Measurements from ENCODE around the gene BTC.
"Not testable (repeated sequence)": the region's sequence is repeated elsewhere in the genome, so short reads cannot be mapped to it uniquely, and the experiment has no call there.

The BTC gene, protein sequence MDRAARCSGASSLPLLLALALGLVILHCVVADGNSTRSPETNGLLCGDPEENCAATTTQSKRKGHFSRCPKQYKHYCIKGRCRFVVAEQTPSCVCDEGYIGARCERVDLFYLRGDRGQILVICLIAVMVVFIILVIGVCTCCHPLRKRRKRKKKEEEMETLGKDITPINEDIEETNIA

DNA sequence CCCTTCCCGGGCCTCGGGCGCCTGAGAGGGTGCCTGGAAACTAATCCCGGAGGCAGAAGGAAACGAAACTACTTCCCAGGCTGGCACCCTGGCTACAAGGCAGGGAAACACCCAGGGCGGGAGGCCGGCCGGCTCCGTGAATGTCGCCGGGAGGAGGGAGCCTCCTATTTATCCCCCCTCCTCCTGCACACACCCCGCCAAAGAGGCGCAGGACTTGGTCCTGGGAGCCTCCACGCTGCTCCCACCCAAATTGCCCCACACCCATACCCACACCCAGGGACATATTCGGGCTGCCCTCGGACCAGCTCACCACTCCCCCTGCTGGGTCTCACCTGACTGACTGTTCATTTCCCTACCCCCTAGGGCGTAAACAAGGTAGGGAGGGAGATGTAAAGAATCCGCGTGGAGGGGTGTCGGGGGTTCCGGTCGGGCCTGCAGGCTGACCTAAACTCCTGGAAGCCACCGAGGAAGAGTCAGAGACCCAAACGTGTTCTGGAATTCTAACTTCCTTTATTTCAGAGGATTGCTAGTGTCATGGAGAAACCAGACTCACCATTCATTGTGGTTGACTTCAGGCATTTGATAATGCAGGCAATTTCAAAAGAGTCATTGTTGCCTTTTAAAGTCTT, at the start of gene BTC:
Gene BTC, minus strand, starts transcription at position 142 of the 629 bp plus-strand sequence. CDS start 198 bp downstream, outside the sequence.
- DNase-seq = no peak

DNA sequence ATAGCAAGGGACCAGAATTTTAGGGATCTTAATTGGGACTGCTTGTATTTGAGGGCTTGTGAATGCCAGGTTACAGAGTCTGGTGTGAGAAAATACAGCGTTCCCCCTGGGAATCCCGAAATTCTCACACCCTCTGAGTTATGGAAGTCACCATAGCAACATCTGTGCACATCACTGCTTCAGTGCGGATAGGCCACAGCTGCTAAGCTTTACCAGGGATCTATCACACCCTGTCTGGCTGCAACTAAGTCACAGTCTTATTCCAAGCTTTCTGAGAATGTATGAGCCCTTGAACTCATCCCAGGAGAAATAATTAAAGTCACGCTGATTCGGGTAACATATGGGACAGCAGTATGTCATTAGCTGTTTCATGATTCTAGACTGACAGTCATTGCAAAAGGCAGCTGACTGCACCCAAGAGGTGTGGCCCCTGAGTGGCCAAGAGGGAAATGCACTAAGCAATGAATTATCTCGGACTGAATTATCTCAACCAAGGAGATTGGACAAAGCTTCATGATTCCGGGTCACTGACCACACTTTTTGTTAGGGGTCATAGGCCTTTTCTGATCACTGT, 46.7 kb upstream of the BTC start:
- DNase-seq = no peak

DNA sequence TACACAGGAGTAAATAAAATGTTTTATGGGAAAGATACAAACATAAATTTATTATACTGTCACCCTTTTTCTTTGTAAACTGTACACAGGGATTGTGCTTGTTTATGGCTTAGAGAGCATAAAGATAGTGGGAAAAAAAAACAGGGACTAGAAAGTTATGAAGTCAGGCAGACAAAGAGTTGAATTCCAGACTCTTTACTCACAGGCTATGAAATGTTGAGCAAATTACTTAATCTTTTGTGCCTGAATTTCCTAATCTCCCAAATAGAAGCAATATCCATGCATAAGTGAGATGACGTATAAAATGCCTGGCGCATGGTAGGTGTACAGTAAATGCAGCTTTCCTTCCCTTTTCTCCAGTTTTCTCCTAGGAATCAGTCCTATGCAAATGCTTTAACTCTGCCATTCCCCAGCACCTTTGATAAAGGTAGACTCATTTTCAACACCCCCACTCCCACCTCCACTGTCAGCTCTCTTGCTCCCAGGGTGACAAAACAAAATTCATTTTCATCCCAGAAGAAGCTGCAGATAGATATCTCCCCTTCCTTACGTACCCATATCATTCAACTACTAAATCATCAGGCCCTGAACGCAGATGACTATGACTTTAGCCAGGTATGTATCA, 44.5 kb upstream of the BTC start:
- no peak for DNase-seq

DNA sequence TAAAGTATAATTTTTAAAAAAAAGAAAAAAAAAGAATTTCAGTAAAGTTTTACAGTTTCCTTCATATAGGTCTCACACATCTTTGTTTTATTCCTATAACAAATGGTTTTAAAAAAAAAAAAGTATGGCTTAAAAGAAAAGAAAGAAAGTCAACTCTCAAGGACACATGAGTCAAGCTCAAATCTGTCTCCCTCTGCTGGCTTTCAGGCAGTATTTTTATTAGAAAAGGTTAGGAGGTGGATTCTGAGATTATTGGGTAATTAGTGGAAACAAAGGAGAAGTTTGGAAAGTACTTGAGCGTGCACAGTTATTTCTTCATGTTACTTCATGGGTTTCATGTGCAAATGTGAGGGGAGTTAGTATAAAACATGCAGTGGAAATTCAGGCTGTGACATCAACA, 36.6 kb upstream of the BTC start:
- DNase-seq = no peak

DNA sequence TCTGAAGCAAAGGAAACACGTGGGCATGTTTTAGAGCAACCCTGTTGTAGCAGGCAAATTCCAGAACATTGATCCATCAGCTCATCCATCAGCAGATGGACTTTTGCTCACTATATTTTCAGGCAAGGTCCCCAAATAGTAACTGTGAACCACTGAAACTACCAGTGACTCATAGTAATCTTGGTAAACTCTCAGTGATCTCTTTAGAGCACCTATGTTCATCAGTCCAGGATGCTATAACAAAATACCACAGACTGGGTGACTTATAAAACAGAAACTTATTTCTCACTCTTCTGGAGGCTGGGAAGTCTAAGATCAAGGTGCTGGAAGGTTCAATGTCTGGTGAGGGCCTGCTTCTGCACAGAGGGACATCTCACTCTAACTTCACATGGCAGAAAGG, 28.9 kb upstream of the BTC start:
- no peak for DNase-seq

DNA sequence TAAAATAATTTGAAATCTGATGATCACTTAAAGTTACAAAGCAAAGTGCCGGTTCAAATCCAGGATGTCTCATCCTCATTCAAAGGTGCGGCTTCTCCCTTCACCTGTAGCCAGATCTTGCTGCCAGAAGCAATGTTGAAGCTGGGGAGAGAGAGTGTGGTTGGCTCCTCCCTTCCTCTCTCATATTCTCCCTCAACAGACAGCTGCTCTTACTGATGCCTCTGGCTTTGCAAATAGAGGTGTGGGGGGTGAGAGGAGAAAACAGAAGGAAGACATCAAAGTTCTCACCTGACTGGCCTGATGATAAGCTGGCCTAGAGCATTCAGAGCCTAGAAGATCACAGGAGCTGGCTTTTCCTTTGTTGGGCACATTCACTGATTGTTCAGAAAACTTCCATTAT, 28.3 kb upstream of the BTC start:
- no peak for DNase-seq

DNA sequence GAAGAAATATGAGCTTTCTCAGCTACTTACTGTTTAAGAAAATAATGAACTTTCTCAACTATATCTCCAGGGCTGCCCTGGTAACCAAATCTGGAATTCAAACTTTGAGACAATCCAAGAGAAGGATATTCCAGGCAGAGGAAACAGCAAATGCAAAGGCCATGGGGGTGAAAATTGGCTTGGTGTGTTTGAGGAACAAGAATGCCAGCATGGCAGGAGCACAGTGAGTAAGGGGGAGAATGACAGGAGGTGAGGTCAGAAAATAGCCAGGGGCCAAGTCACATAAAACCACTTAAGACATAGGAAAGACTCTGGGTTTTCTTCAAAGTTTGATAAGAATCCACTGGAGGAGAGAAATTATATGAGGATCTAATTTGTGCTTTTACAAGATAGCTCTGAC, 27.2 kb upstream of the BTC start:
- DNase-seq = no peak

DNA sequence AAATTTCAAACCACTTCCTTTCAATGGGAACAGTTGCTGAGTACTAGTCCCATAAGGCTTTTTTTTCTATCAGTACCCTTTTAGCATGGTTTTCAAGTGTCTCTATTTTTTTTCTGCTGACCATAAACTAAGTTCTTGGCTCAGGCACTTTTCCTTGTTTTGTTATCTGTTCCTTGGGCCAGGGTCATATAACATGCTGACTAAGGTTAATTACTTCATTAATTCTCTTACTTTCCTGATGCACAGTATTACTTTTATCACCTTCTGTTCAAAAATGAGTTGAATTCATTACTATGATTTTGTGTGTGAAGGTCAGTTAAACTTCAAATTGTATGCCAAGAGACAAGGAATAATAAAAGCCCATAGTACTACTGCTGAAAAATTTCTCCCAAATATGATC, 19.7 kb upstream of the BTC start:
- no peak for DNase-seq

DNA sequence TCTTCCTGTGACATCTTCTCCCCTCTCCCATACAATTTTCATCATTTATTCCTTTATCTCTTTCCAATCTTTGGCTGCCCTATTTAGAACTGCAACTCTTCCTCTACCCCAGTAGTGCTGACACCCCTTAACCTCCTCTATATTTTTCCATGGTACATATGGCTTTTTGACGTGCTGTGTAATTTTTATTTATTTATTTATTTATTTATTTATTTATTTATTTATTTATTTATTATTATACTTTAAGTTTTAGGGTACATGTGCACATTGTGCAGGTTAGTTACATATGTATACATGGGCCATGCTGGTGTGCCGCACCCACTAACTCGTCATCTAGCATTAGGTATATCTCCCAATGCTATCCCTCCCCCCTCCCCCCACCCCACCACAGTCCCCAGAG, 17.7 kb upstream of the BTC start:
- not testable (repeated sequence) for DNase-seq

DNA sequence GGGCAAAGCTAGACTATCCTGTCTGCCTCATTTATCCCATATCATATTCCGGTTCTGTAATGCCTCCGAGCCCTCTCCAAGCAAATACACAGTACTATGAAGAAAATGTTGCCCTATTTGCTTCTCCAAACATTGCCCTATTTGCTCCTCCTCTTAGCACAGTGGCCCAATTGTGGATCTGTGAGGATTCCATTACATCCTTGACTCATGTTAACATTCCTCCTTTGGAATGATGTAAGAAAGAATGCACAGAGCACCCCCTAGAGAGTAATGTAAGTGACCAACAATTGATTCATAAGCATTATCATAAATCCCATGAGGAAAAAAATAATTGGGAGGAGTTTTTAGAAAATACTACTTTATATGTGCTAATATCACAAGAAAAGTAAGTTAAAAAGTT, 11.3 kb upstream of the BTC start:
- no peak for DNase-seq

DNA sequence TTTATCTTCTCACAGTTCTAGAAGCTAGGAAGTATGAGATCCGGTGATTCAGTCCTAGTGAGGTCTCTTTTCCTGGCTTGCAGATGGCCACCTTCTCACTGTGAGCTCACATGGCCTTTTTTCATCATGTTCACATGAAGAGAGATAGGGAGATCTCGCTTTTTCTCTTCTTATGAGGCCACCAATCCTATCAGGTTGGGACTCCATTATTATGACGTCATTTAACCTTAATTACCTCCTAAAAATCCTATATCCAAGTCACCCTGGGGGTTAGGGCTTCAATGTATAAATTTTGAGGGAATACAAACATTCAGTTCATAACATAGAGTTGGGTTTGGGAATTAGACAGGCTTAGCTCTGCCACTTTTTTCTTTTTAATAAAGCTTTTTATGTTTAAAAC, 6.0 kb upstream of the BTC start:
- DNase-seq = no peak

DNA sequence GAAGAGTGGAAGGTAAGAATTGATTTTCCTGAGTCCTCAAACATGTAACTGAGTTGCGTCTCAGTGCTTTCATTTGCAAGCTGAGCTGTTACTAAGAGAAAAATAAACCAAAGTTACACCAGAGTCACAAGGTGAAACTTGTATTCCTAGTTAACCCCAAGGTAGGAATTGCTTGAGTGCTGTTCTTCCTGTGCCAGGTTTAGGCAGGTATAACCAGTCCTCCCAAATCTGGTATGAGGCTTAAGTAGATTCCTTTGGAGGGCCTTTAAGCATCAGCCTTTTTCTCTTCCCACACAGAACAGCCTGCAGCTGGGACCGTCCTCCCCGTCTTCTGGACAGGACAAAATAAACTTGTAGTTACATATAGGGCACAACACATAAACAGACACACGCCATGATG, 2.3 kb upstream of the BTC start:
- no peak for DNase-seq

DNA sequence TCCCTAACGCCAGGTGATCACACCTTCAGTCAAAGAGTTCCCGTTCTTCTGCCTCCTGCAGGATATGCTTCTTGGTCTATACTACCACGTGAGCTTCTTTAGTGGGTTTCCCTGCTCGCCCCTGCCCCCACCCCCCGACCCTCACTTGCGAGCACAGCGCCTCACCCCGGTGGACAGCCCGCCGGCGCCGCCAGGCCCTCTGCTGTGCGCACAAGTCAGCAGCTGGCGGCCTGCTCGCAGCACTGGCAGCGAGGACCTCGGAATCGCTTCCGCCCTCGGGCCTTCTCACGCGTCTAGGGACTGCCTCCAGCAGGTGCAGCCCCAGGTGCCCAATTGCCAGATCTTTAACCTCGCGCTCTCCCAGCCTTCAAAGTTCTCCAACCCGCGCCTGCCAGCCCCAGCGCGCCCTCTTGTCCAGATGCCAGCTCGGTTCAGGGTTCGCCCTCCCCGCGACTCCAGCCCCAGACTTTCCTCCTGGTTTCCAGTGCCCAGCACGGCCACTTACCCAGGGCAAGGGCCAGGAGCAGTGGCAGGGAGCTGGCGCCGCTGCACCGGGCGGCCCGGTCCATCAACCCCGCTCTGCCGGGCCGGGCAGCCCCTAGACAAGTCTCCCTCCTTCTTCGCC, 454 bp downstream of the BTC start:
- no peak for DNase-seq

DNA sequence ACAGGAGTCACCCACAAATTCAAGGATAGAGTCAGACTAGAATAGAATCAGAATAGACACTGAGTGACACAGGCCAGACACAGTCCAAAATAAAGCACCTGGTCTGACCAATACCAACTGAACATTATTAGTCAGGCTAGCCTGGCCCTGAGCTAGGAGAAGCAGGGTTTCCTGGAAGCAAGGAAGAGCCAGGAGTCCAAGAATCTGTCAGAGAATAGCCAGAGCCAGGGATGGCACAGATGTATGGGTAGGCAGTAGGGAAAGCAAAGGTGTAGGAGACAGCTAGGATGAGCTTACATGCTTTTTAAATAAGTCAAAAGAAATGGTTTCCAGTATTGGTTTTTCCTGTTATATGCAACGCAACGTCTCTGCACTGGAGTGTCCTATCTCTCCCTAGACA, 3.7 kb downstream of the BTC start:
- no peak for DNase-seq

DNA sequence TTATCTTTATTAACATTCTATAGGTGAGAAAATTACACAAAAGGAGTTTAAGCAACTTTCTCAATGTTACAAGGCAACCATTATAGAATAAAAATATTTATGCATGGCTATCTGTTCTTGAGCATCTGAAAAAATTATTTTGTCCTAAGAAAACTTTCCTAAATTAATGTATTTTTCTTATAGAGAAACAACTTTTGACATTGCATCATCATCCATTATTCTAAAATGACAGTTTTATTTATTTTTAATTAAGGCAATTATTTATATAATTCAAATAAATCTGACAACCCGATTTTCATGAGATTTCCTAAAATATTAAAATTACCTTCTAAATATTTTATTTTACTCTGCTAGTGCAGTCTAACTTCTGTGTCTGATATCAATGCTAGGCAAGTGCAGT, 4.8 kb downstream of the BTC start:
- DNase-seq = no peak

DNA sequence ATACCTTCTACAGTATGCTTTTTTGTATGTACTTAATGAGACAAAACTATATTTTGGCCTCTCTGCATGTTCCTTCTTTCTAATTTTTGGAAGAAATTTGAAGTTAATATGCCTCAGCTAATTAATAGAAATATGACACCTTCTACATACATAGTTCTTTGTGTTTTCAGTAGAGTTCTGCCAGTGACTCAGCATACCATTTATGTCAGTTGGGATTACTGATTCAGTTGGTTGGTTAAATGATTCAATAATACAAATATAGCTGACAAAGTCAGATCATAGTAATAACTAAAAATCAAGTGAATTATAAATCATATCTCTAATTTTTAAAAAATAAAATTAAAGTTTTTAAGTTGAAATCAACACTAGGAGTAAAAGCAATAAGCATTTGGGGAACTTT, 16.8 kb downstream of the BTC start:
- DNase-seq = no peak

DNA sequence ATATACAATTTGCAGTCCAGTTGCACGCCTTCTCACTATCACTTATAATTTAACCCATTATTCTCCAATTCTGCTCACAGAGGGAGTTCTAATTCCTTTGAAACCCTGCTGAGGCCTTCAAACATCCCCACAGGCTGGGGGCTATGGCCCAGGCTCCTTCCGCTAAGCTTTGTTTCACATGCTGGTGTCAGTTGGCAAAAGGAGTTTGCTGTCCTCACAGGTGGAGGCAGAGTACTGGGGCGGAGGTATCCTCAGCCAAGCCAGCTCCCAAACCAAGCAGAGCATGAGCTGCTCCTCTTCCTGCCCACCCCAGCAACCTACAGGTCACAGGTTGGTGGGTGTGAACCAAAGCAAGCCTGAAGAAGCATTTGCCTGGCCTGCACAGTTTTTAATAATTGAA, 21.5 kb downstream of the BTC start:
- DNase-seq = no peak

DNA sequence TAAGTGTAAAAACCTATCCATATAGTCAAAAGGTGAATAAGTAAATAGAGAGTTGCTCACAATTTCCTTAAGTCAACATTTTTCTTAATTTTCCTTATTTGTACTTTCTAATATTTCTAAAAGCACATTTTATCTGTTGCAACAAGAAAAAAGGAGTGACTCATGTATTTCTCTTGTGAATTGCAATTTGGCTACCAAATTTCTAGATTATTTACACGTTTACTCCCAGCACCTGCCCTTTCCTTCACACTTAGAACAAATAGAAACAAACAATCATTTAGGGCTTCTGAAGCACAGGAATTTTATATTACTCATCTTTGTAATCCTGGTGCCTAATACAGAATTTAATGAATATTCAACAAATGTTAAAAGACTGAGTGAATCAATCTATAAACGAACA, 22.2 kb downstream of the BTC start:
- no peak for DNase-seq

DNA sequence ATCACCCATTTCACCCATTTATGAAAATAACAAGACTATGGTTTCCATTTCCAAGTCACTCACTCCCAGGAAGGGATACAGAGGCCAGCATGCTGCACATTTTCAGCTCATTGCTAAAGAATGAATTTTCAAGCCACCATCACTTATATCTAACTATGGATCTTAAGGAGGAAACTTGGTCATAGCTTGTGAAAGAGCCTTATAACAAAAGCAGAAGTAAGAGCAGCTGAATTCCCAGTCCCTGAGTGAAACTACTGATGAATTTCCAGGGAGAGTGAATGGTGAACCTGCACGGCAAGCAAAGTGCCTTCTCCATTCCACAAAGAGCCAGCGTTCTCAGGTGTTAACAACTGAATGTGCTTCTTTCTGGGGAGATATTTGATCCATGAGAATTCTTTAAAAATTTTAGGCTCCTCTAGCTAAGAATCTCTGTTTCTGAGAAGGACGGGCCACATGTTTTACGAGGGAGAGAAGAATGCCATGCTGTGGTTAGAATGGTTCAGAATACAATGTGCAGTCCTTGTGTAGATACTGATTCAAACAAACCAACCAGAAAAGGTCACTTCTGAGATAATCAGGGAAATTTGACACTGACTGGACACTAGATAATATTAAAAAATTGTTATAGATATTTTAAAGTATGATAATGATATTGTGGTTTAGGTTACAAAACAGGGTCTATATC, 24.0 kb downstream of the BTC start:
- no peak for DNase-seq

DNA sequence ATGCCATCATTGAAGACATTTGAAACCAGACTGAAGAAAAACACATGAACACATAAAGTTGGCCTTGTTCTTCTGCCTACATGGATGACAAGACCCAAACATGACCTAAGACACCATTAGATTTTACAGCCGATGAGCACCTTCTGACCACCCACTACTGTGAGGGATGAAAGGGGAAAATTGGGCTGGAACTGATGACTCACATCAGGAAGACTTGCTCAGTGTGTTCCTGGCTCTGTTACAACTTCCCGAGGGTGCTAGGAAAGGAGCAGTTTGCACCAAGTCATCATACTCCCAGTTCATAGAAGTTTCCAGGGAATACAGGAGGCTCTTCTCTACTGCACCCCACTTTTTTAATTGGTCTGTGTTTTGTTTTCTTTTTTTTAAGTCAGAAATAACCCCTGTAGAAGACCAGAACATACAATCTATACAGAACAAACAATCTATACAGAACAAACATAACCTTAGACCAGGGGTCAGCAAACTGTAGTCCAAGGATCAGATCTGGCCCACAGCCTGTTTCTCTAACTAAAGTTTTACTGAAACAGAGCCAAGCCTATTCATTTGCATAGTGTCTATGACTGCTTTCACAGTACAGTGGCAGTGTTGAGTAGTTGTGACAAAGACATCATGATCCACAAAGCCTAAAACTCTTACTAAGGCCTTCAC, 25.3 kb downstream of the BTC start:
- no peak for DNase-seq

DNA sequence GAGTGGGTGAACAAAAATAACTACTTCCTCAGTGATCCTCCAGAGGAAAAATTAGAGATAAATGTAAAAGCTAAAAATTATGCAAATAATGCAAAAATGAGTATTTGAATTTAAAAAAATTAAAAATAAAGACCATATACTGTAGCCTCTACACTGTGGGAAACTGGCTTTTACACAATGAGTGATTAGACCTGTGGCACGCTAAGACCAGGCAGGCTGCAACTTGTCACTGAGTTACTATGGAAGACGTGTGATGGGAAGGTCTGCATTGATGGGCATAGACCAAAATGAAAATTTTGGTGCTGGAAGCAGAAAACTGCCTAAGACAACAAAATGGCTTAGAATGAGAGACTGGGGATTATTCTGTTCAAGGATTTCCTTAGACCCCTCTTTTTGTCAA, 30.2 kb downstream of the BTC start:
- no peak for DNase-seq

DNA sequence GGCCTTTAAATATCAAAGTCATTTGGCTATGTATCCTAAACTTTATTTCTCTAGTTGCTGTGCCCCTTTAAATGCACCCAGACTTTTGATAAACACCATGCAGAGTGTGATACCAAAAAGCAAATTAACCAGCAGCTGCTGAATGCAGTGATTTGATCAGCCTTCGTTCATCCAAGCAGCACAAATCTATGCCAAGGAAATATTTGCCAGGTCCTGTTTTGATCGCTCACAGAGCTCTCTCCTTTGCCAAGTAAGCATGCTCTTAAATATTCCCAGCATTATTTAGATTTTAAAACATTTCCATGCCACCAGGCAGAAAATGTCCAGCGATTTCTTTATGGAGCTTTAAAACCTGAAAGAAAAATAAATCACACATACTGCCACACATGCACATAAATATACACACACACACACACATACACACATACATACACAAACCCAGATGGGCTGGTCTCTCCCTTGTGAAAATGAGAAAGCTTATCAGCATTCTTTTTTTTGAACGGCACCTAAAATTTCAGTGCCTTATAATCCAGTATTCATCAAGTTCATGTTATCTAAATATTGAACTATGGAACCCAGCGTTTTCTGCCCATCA, 35.7 kb downstream of the BTC start:
- DNase-seq = no peak
